ENCODE results near the gene HSPB3.
"Not testable (repeated sequence)": the region's sequence is repeated elsewhere in the genome, so short reads cannot be mapped to it uniquely, and the experiment has no call there.

The HSPB3 gene

GRCh38 chr5:54457094-54457862, 1.8 kb downstream of the HSPB3 start:
- DNase-seq: no peak

- DNase-seq: no peak
Measured at GRCh38 chr5:54458221-54458620, 2.7 kb downstream of the HSPB3 start.

GRCh38 chr5:54460181-54460919, 4.9 kb downstream of the HSPB3 start:
- DNase-seq: no peak

GRCh38 chr5:54462281-54462680, 6.8 kb downstream of the HSPB3 start:
- no peak for DNase-seq

GRCh38 chr5:54463713-54464112, 8.2 kb downstream of the HSPB3 start:
- DNase-seq: no peak

- no peak for DNase-seq
Measured at GRCh38 chr5:54469622-54470021, 14.1 kb downstream of the HSPB3 start.

- no peak for DNase-seq
Measured at GRCh38 chr5:54470128-54470527, 14.6 kb downstream of the HSPB3 start.

- no peak for DNase-seq
Measured at GRCh38 chr5:54470677-54471076, 15.2 kb downstream of the HSPB3 start.

GRCh38 chr5:54471398-54471797, 15.9 kb downstream of the HSPB3 start:
- DNase-seq: no peak

- DNase-seq: no peak
Measured at GRCh38 chr5:54476682-54477081, 21.2 kb downstream of the HSPB3 start.

- DNase-seq: no peak
Measured at GRCh38 chr5:54477941-54478478, 22.5 kb downstream of the HSPB3 start.

GRCh38 chr5:54480296-54480695, 24.8 kb downstream of the HSPB3 start:
- no peak for DNase-seq

GRCh38 chr5:54484219-54484894, 28.9 kb downstream of the HSPB3 start:
- DNase-seq: no peak

GRCh38 chr5:54485659-54486058, 30.2 kb downstream of the HSPB3 start:
- not testable (repeated sequence) for DNase-seq

- not testable (repeated sequence) for DNase-seq
Measured at GRCh38 chr5:54489648-54489979, 34.1 kb downstream of the HSPB3 start.

- no peak for DNase-seq
Measured at GRCh38 chr5:54491326-54491725, 35.8 kb downstream of the HSPB3 start.

GRCh38 chr5:54492178-54492577, 36.7 kb downstream of the HSPB3 start:
- DNase-seq: no peak

- DNase-seq: no peak
Measured at GRCh38 chr5:54495027-54495426, 39.5 kb downstream of the HSPB3 start.

Data from stimulated activated CD4-positive, alpha-beta T cell treated with anti-CD3 and anti-CD28 coated beads, Interleukin-2, amount 100 ng/mL, for 48 hours (primary cell).